Measurements from ENCODE around the gene NR6A1.

The NR6A1 gene

DNA sequence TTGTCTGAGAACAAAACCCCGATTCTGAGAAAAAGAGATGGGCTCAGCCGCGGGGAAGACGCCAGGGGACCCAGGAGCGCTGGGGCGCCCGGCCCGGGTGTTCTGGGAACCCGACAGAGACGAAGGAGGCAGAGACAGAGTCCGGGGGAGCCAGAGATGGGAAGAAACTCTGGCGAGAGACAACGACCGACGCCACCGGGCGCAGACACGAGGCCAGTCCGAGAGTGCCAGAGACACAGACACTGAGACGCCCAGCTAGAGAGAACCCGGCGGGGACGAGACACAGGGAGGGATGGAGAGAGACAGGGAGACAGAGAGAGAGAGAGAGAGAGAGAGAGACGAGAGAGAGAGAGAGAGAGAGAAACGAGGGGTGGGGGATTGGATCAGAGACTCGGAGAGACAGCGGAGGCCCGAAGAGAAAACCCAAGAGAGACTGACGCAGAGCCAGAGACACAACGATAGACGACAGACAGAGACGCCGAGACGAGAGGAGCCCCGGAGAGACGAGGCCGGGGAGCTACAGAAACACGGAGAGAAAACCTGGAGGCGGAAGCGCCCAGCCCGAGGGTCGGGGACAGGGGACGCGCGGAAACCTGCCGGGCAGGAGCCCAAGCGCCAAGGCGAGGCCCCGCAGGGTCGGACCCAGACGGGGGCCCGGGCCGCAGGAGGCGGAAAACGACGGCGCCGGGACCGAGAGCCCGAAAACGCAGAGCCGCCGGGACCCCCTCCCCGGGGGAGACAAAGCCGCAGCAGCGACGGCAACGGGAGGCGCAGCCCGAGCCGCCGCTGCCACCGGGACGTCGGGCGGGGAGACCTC lies 267.2 kb downstream of the NR6A1 start:
- TF ChIP-seq OSR1 (CRISPR knock-in tag; IDR thresholded peaks at IDR 0.05) (no peak), SNAI2 (CRISPR knock-in tag; IDR thresholded peaks at IDR 0.05) (no peak), TOX (CRISPR knock-in tag; IDR thresholded peaks at IDR 0.05; ENCODE audit: borderline replicate concordance) (no peak), ARNTL (CRISPR knock-in tag; IDR thresholded peaks at IDR 0.05; ENCODE audit: borderline replicate concordance, low read depth) (no peak), ISL1 (CRISPR knock-in tag; IDR thresholded peaks at IDR 0.05) (no peak), GLIS3 (CRISPR knock-in tag; IDR thresholded peaks at IDR 0.05) (no peak)
- TF ChIP-seq, protein P1, sequence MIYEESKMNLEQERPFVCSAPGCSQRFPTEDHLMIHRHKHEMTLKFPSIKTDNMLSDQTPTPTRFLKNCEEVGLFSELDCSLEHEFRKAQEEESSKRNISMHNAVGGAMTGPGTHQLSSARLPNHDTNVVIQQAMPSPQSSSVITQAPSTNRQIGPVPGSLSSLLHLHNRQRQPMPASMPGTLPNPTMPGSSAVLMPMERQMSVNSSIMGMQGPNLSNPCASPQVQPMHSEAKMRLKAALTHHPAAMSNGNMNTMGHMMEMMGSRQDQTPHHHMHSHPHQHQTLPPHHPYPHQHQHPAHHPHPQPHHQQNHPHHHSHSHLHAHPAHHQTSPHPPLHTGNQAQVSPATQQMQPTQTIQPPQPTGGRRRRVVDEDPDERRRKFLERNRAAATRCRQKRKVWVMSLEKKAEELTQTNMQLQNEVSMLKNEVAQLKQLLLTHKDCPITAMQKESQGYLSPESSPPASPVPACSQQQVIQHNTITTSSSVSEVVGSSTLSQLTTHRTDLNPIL (CRISPR knock-in tag; IDR thresholded peaks at IDR 0.05; ENCODE audit: low read depth) = no peak
- ATAC-seq = no peak

DNA sequence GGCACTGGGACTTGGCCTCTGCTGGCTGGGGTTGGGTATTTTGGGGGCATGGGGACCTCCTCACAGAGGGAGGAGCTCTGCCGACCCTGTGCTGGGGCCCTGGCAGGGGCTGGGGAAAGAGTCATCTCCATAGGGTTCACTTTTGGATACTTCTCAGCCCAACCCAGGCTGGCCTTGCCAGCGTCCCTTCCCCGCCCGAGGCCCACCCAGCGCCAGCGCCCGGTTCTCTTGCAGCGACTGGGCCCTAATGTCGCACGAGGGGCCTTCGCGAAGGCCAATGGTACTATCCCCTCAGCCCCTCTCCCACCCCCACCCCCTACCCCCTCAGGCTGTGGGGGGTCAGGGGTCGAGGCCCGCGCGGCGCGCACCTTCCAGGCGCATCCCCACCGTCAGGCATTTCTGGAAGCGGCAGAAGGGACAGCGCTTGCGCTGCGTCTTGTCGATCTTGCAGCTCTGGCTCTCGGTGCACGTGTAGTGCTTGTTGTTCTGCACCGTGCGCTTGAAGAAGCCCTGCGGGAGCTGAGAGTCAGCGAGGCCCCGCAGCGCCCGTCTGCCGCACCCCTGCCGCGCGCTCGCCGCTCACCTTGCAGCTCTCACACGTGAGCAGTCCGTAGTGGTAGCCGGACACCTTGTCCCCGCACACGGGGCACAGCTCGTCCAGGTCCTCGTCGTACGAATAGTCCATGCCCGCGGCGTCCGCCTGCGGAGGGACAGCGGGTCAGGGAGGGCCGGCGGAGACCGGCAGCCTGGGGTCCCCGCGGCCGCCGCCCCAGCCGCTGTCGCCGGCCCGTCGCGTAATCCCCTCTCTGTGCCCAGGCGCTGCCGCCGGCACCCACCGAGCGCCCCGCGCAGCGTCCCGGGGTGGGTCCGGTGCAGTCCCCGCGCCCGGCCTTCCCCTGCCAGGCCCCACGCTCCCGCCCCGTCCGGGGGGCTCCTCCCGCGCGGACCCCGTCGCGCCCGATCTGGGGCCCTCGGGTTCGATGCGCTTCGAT lies 268.1 kb downstream of the NR6A1 start:
- ATAC-seq = no peak; the same call in 2 of the 3 replicates
- TF ChIP-seq ESRRG (CRISPR knock-in tag; IDR thresholded peaks at IDR 0.05) (no peak), OSR1 (CRISPR knock-in tag; IDR thresholded peaks at IDR 0.05) (no peak), PPARA (CRISPR knock-in tag; IDR thresholded peaks at IDR 0.05; ENCODE audit: borderline replicate concordance) (no peak)

DNA sequence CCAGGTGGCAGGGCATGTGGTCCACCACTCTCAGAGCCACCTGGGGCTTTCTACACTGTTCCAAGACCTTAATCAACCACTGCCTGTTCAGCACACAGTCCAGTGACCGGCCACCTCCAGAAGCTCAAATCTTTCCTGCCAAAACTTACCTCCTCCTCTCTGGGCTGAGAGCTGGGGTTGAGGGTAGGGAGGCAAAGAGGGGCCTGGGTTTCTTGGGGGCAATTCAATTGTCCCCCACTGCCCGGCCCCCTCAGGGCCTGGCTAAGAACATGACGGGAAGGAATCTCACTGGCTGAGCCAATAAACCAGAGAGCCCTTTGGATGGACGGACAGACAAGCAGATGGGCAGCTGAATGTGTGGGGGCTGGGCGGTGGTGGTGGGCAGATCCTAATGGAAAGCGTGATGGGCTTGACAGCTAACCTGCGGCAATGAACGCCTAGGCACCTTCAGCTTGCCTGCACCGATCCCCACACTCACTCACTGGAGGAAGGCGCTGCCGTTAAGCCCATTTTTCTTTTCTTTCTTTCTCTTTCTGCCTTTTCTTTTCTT lies 269.3 kb downstream of the NR6A1 start:
- ATAC-seq = no peak
- TF ChIP-seq, protein P2, sequence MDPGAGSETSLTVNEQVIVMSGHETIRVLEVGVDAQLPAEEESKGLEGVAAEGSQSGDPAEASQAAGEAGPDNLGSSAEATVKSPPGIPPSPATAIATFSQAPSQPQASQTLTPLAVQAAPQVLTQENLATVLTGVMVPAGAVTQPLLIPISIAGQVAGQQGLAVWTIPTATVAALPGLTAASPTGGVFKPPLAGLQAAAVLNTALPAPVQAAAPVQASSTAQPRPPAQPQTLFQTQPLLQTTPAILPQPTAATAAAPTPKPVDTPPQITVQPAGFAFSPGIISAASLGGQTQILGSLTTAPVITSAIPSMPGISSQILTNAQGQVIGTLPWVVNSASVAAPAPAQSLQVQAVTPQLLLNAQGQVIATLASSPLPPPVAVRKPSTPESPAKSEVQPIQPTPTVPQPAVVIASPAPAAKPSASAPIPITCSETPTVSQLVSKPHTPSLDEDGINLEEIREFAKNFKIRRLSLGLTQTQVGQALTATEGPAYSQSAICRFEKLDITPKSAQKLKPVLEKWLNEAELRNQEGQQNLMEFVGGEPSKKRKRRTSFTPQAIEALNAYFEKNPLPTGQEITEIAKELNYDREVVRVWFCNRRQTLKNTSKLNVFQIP (CRISPR knock-in tag; IDR thresholded peaks at IDR 0.05; ENCODE audit: borderline replicate concordance, low read depth) = no peak

DNA sequence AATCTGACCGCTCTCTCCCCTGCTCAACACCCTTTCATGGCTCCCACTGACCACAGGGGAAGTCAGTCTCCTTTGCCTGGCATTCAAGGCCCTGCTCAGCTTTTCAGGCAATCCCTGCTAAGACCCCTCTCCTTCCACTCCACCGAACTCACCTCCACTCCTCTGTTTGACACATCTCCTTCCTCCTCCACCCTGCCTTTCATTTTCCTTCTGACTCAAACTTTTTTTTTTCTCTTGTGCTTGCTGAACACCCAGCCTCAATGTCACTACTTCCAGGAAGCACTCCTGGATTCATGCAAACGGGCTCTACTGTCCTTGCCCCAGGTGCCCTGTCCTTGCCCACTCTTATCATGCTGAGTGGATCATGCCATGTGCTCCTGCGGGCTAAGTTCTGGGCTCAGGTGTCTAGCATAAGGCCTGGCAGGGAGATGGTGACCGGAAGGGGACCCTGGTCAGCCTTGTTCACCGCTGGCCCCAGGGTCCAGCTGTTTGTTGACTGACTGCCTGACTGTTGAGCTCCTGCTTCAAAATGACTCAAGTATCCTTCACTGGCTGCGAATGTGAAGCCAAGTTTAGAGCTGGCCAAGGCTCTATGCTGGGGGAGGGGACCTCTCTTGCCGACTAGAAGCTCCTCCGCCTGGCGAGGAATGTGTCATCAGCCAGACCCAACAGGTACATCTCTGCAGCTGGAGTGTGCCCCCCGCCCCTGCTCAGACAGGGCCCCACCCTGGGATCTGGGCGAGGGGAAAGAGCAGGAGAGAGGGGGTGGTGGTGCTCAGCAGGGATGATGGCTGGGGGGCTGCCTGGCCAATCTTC lies 270.1 kb downstream of the NR6A1 start:
- ATAC-seq = no peak

More for the DNA sequence above, 270.1 kb downstream of the NR6A1 start:
- TF ChIP-seq TCF4 (CRISPR knock-in tag; IDR thresholded peaks at IDR 0.05; ENCODE audit: borderline replicate concordance) (no peak), OSR1 (CRISPR knock-in tag; IDR thresholded peaks at IDR 0.05) (no peak), ZNF8 (CRISPR knock-in tag; IDR thresholded peaks at IDR 0.05) (no peak), TOX (CRISPR knock-in tag; IDR thresholded peaks at IDR 0.05; ENCODE audit: borderline replicate concordance) (no peak), SNAI2 (CRISPR knock-in tag; IDR thresholded peaks at IDR 0.05) (no peak), ZFP3 (CRISPR knock-in tag; IDR thresholded peaks at IDR 0.05) (no peak), RARB (CRISPR knock-in tag; IDR thresholded peaks at IDR 0.05) (no peak), ZC3H10 (CRISPR knock-in tag; IDR thresholded peaks at IDR 0.05) (no peak), ARNTL (CRISPR knock-in tag; IDR thresholded peaks at IDR 0.05; ENCODE audit: borderline replicate concordance, low read depth) (no peak), ZNF565 (CRISPR knock-in tag; conservative IDR thresholded peaks at IDR 0.05; ENCODE audit: low read depth) (no peak), BACH2 (CRISPR knock-in tag; IDR thresholded peaks at IDR 0.05; ENCODE audit: borderline replicate concordance) (no peak), ESRRG (CRISPR knock-in tag; IDR thresholded peaks at IDR 0.05) (no peak), ZFP30 (CRISPR knock-in tag; IDR thresholded peaks at IDR 0.05) (no peak), PPARA (CRISPR knock-in tag; IDR thresholded peaks at IDR 0.05; ENCODE audit: borderline replicate concordance) (no peak)
- TF ChIP-seq, protein P3, sequence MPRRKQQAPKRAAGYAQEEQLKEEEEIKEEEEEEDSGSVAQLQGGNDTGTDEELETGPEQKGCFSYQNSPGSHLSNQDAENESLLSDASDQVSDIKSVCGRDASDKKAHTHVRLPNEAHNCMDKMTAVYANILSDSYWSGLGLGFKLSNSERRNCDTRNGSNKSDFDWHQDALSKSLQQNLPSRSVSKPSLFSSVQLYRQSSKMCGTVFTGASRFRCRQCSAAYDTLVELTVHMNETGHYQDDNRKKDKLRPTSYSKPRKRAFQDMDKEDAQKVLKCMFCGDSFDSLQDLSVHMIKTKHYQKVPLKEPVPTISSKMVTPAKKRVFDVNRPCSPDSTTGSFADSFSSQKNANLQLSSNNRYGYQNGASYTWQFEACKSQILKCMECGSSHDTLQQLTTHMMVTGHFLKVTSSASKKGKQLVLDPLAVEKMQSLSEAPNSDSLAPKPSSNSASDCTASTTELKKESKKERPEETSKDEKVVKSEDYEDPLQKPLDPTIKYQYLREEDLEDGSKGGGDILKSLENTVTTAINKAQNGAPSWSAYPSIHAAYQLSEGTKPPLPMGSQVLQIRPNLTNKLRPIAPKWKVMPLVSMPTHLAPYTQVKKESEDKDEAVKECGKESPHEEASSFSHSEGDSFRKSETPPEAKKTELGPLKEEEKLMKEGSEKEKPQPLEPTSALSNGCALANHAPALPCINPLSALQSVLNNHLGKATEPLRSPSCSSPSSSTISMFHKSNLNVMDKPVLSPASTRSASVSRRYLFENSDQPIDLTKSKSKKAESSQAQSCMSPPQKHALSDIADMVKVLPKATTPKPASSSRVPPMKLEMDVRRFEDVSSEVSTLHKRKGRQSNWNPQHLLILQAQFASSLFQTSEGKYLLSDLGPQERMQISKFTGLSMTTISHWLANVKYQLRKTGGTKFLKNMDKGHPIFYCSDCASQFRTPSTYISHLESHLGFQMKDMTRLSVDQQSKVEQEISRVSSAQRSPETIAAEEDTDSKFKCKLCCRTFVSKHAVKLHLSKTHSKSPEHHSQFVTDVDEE (CRISPR knock-in tag; IDR thresholded peaks at IDR 0.05) = no peak
- TF ChIP-seq, protein P1 (CRISPR knock-in tag; IDR thresholded peaks at IDR 0.05; ENCODE audit: low read depth) = no peak
- TF ChIP-seq, protein P4, sequence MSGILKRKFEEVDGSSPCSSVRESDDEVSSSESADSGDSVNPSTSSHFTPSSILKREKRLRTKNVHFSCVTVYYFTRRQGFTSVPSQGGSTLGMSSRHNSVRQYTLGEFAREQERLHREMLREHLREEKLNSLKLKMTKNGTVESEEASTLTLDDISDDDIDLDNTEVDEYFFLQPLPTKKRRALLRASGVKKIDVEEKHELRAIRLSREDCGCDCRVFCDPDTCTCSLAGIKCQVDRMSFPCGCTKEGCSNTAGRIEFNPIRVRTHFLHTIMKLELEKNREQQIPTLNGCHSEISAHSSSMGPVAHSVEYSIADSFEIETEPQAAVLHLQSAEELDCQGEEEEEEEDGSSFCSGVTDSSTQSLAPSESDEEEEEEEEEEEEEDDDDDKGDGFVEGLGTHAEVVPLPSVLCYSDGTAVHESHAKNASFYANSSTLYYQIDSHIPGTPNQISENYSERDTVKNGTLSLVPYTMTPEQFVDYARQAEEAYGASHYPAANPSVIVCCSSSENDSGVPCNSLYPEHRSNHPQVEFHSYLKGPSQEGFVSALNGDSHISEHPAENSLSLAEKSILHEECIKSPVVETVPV (CRISPR knock-in tag; IDR thresholded peaks at IDR 0.05) = no peak
- TF ChIP-seq, protein P2 (CRISPR knock-in tag; IDR thresholded peaks at IDR 0.05; ENCODE audit: borderline replicate concordance, low read depth) = no peak

All from SK-N-SH treated with all-trans-retinoic acid at 6 μM for 48 hours (cell line).